ENCODE measurements around the gene JAKMIP2.

The JAKMIP2 gene

DNA sequence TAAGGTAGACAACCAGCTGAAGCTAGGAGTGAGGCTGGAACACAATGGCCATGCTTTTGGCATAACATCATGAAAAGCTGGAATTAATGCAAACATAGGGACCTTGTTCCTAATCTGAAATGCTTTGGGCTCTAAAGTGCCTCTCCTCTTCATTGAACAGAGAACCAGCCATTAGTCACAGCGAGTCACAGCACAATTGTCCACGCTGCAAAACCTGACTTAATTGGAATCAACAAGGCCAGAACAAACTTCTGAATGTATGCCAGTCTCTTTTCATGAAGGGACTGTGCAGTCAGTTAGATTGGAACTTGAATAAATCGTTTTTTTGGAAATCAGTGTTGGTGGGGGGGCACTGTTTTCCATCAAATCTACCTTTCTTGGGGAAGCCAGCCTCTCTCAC lies 96.5 kb downstream of the JAKMIP2 start:
- TF ChIP-seq, protein P1, sequence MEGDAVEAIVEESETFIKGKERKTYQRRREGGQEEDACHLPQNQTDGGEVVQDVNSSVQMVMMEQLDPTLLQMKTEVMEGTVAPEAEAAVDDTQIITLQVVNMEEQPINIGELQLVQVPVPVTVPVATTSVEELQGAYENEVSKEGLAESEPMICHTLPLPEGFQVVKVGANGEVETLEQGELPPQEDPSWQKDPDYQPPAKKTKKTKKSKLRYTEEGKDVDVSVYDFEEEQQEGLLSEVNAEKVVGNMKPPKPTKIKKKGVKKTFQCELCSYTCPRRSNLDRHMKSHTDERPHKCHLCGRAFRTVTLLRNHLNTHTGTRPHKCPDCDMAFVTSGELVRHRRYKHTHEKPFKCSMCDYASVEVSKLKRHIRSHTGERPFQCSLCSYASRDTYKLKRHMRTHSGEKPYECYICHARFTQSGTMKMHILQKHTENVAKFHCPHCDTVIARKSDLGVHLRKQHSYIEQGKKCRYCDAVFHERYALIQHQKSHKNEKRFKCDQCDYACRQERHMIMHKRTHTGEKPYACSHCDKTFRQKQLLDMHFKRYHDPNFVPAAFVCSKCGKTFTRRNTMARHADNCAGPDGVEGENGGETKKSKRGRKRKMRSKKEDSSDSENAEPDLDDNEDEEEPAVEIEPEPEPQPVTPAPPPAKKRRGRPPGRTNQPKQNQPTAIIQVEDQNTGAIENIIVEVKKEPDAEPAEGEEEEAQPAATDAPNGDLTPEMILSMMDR (IDR thresholded peaks at IDR 0.05; ENCODE audit: low read depth, low read length): no peak
- no peak for DNase-seq (ENCODE audit: extremely low read depth, low read depth)

GRCh38 chr5:147675168-147675567 lies 107.4 kb downstream of the JAKMIP2 start:
- TF ChIP-seq, protein P1 (IDR thresholded peaks at IDR 0.05; ENCODE audit: low read depth, low read length): no peak
- DNase-seq (ENCODE audit: extremely low read depth, low read depth): no peak

GRCh38 chr5:147674411-147674810 lies 108.1 kb downstream of the JAKMIP2 start:
- TF ChIP-seq, protein P1 (IDR thresholded peaks at IDR 0.05; ENCODE audit: low read depth, low read length): no peak
- no peak for DNase-seq (ENCODE audit: extremely low read depth, low read depth)

- TF ChIP-seq, protein P1 (IDR thresholded peaks at IDR 0.05; ENCODE audit: low read depth, low read length): no peak
- DNase-seq (ENCODE audit: extremely low read depth, low read depth): no peak
These were observed 108.7 kb downstream of the JAKMIP2 start for GRCh38 chr5:147673791-147674190.

- TF ChIP-seq, protein P1 (IDR thresholded peaks at IDR 0.05; ENCODE audit: low read depth, low read length): no peak
- no peak for DNase-seq (ENCODE audit: extremely low read depth, low read depth)
These were observed 109.3 kb downstream of the JAKMIP2 start for GRCh38 chr5:147673266-147673665.

GRCh38 chr5:147671365-147671764 lies 111.2 kb downstream of the JAKMIP2 start:
- TF ChIP-seq, protein P1 (IDR thresholded peaks at IDR 0.05; ENCODE audit: low read depth, low read length): no peak
- no peak for DNase-seq (ENCODE audit: extremely low read depth, low read depth)

DNA sequence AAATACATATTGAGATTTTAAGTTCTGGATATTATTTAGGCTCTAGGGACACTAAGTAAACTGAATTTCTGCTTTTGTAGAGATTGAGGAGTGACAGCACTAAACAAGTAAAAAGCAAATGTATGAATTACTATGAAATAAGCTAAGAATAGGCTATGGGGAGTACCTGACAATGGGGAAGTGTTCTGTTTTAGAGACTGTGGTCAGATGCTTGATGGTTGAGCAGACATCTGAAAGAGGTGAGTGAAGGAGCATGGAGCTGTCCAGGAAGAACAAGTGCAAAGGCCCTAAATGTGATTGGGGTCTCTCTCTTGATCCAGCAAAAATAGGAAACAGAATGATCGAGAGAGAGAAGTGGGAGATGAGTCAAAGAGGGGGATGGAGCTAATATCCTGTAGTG lies 111.7 kb downstream of the JAKMIP2 start:
- TF ChIP-seq, protein P1 (IDR thresholded peaks at IDR 0.05; ENCODE audit: low read depth, low read length): no peak
- no peak for DNase-seq (ENCODE audit: extremely low read depth, low read depth)

All from AG09319 (cell line).